ENCODE results near the gene VPS8. TPM values are rescaled to one million over a fixed set of nuclear protein-coding genes. Genes with fewer than 3 reads are reported as not detected.

Gene VPS8
- total and polyA plus RNA-seq, 2 donors (not counting 1 experiment from before 2014, with no cell fraction given): 24.9 to 99.4 TPM

DNA sequence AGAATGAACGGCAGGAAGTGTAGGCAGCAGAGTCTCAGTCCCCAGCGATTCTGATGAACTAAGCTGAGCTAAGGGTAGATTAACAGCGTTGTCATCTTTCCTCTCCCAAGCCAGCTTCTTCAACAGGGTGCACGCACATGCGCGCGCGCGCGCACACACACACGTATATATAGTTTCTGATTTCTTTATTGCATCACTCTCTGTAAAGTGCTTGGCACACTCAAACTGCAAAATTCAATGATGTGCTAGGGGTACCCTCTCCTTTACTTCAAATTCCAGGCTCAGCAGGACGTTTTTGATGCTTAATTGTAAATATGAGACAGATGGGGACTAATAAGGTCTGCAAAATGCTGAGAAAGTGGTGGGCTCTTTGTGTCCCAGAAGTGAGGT, 26.1 kb upstream of the VPS8 start:
- Histone ChIP-seq H3K27me3 (ENCODE audit: control insufficient read depth, insufficient read depth, low read length) (no peaks in the 10 kb centered on the region), H4K20me1 (ENCODE audit: control insufficient read depth, extremely low read depth, insufficient read depth, low read length) (no peaks in the 10 kb centered on the region), H3K4me3 (replicated peaks in 1 of 4; ENCODE audit: control extremely low read depth in 1 of 4, insufficient read depth in 1 of 4, low read depth in 3 of 4, low read length in 4 of 4) (peak overlapping the region in 1 of 4 experiments; percentile 40), H3K9ac (ENCODE audit: insufficient read depth, low read length) (no peak overlapping the region), H3K79me2 (ENCODE audit: control insufficient read depth, insufficient read depth, low read length) (no peaks in the 10 kb centered on the region), H2AFZ (ENCODE audit: low read length) (peak overlapping the region; percentile 93), H3K4me2 (ENCODE audit: extremely low read depth, insufficient read depth, low read length) (peak overlapping the region; percentile 90), H3K9me3 (ENCODE audit: control insufficient read depth, insufficient read depth, low read depth, low read length) (no peaks in the 10 kb centered on the region), H3K4me1 (ENCODE audit: control insufficient read depth, extremely low read depth, insufficient read depth, low read length) (peaks cover 15% of the 10 kb centered on the region), H3K36me3 (ENCODE audit: control insufficient read depth, insufficient read depth, low read length) (no peaks in the 10 kb centered on the region), H3K27ac (ENCODE audit: insufficient read depth, low read length) (peak overlapping the region; percentile 81)
- TF ChIP-seq EZH2 (IDR thresholded peaks at IDR 0.05; ENCODE audit: low read length, missing control alignments): no peak
- TF ChIP-seq, protein P1, sequence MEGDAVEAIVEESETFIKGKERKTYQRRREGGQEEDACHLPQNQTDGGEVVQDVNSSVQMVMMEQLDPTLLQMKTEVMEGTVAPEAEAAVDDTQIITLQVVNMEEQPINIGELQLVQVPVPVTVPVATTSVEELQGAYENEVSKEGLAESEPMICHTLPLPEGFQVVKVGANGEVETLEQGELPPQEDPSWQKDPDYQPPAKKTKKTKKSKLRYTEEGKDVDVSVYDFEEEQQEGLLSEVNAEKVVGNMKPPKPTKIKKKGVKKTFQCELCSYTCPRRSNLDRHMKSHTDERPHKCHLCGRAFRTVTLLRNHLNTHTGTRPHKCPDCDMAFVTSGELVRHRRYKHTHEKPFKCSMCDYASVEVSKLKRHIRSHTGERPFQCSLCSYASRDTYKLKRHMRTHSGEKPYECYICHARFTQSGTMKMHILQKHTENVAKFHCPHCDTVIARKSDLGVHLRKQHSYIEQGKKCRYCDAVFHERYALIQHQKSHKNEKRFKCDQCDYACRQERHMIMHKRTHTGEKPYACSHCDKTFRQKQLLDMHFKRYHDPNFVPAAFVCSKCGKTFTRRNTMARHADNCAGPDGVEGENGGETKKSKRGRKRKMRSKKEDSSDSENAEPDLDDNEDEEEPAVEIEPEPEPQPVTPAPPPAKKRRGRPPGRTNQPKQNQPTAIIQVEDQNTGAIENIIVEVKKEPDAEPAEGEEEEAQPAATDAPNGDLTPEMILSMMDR (conservative IDR thresholded peaks at IDR 0.05 in 1 of 2, IDR thresholded peaks at IDR 0.05 in 1 of 2; ENCODE audit: low read depth in 1 of 2, low read length in 2 of 2): no peak
- no peak for DNase-seq (ENCODE audit: low read depth in 2 of 2)

DNA sequence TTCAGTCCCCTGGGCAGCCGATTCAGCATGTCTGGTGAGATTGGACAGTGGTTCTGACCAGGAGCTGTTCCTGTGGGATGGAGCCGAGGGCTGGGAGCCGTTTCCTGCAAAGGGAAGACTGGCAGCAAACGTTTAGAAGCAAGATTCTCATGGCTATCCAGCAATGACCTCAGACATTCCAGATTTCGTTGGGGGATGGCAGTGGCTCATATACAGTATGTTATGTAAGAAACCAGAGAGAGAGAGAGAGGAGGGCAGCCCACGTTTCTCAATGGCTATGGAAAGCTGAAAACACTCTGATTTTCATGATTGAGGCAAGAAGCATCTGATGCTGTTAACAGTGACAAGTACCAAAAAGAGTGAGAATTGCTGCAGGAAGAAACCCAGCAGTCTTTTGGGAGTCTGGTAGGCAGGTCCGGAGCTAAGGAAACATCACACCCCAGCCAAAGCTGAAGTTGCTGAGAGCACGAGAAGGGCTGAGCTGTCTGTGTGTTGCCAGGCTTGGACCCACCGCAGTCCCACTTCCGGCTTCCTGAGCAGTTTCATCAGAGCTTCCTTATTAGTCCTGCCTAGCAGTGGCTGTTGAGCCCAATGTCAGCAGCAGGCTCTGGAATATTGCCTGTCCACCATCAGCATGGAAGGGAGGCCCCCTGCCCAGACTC, 25.6 kb upstream of the VPS8 start:
- no peaks in the 10 kb centered on the region for H3K9me3 ChIP-seq (ENCODE audit: control insufficient read depth, insufficient read depth, low read depth, low read length)
- H3K27ac ChIP-seq (ENCODE audit: insufficient read depth, low read length): peak overlapping the region; percentile 81
- no peaks in the 10 kb centered on the region for H4K20me1 ChIP-seq (ENCODE audit: control insufficient read depth, extremely low read depth, insufficient read depth, low read length)
- no peaks in the 10 kb centered on the region for H3K36me3 ChIP-seq (ENCODE audit: control insufficient read depth, insufficient read depth, low read length)
- H3K4me3 ChIP-seq (replicated peaks in 1 of 4; ENCODE audit: control extremely low read depth in 1 of 4, insufficient read depth in 1 of 4, low read depth in 3 of 4, low read length in 4 of 4): peak overlapping the region in 2 of 4 experiments; percentile 30 to 40
- H3K4me1 ChIP-seq (ENCODE audit: control insufficient read depth, extremely low read depth, insufficient read depth, low read length): peaks cover 15% of the 10 kb centered on the region
- H3K4me2 ChIP-seq (ENCODE audit: extremely low read depth, insufficient read depth, low read length): peak overlapping the region; percentile 90
- DNase-seq (ENCODE audit: low read depth in 2 of 2): peak; percentile 76
- no peaks in the 10 kb centered on the region for H3K79me2 ChIP-seq (ENCODE audit: control insufficient read depth, insufficient read depth, low read length)
- TF ChIP-seq, protein P1 (conservative IDR thresholded peaks at IDR 0.05 in 1 of 2, IDR thresholded peaks at IDR 0.05 in 1 of 2; ENCODE audit: low read depth in 1 of 2, low read length in 2 of 2): no peak
- no peak for TF ChIP-seq EZH2 (IDR thresholded peaks at IDR 0.05; ENCODE audit: low read length, missing control alignments)
- H3K27me3 ChIP-seq (ENCODE audit: control insufficient read depth, insufficient read depth, low read length): no peaks in the 10 kb centered on the region
- H3K9ac ChIP-seq (ENCODE audit: insufficient read depth, low read length): peak overlapping the region; percentile 41
- H2AFZ ChIP-seq (ENCODE audit: low read length): peak overlapping the region; percentile 93

DNA sequence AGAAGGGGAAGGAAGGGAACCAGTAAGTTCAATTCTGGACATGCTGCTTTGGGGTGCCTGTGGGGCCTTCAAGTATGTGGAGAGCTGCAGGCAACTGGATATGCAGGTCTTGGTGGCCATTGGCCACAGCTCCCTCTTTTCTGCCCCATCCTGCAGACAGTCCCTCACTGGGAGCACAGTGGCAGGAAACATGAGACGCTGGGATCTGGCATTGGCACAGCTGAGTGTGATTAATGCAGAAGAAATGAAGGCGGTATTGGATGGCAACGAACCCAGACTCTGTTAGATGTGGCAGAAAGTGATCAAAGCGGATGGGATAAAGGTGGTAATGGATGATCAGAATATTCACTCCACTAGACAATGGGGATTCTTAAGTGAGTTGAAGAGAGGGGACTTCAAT, 23.2 kb upstream of the VPS8 start:
- no peak overlapping the region for H3K4me2 ChIP-seq (ENCODE audit: extremely low read depth, insufficient read depth, low read length)
- no peaks in the 10 kb centered on the region for H4K20me1 ChIP-seq (ENCODE audit: control insufficient read depth, extremely low read depth, insufficient read depth, low read length)
- peak in 1 of 2 donors; percentile 42 for DNase-seq (ENCODE audit: low read depth in 2 of 2)
- H3K27ac ChIP-seq (ENCODE audit: insufficient read depth, low read length): no peak overlapping the region
- peaks cover 15% of the 10 kb centered on the region for H3K4me1 ChIP-seq (ENCODE audit: control insufficient read depth, extremely low read depth, insufficient read depth, low read length)
- no peak overlapping the region for H2AFZ ChIP-seq (ENCODE audit: low read length)
- no peaks in the 10 kb centered on the region for H3K27me3 ChIP-seq (ENCODE audit: control insufficient read depth, insufficient read depth, low read length)
- no peak overlapping the region for H3K9ac ChIP-seq (ENCODE audit: insufficient read depth, low read length)
- H3K9me3 ChIP-seq (ENCODE audit: control insufficient read depth, insufficient read depth, low read depth, low read length): no peaks in the 10 kb centered on the region
- no peaks in the 10 kb centered on the region for H3K79me2 ChIP-seq (ENCODE audit: control insufficient read depth, insufficient read depth, low read length)
- no peak for TF ChIP-seq EZH2 (IDR thresholded peaks at IDR 0.05; ENCODE audit: low read length, missing control alignments)
- TF ChIP-seq, protein P1 (conservative IDR thresholded peaks at IDR 0.05 in 1 of 2, IDR thresholded peaks at IDR 0.05 in 1 of 2; ENCODE audit: low read depth in 1 of 2, low read length in 2 of 2): no peak
- H3K36me3 ChIP-seq (ENCODE audit: control insufficient read depth, insufficient read depth, low read length): no peaks in the 10 kb centered on the region
- H3K4me3 ChIP-seq (replicated peaks in 1 of 4; ENCODE audit: control extremely low read depth in 1 of 4, insufficient read depth in 1 of 4, low read depth in 3 of 4, low read length in 4 of 4): no peak overlapping the region
